HL-60 (cell line): ENCODE data around the gene EPPIN.
"Not testable (repeated sequence)": the region's sequence is repeated elsewhere in the genome, so short reads cannot be mapped to it uniquely, and the experiment has no call there.

Experiments
- DNase-seq, 2 experiments: peaks; one replicate each; pipeline ENCODE4 v3.0.0-alpha.2; 2010 to 2020; ENCODE audit warnings: low read depth in 1 of 2, low spot score in 1 of 2
- H3K27ac ChIP-seq: fragments of 250-450 bp; sonication (Bioruptor Pico); replicated peaks from 2 replicates; pipeline ENCODE4 v1.5.1; 2020; ENCODE audit warnings: mild to moderate bottlenecking, moderate library complexity
- H3K27me3 ChIP-seq: fragments of 250-450 bp; sonication (Bioruptor Pico); 2 replicates; pipeline ENCODE4 v1.5.1; 2021; ENCODE audit warnings: mild to moderate bottlenecking, moderate library complexity; ENCODE audit not compliant: insufficient read depth, poor library complexity, severe bottlenecking
- H3K4me3 ChIP-seq: replicated peaks from 2 replicates; pipeline ENCODE4 v1.5.1; 2011; ENCODE audit warnings: mild to moderate bottlenecking, control low read depth, low read length; ENCODE audit not compliant: insufficient read depth
- GABPA ChIP-seq: IDR thresholded peaks from 2 replicates; pipeline ENCODE4 v1.6.1; 2012; ENCODE audit warnings: low read depth
- POLR2AphosphoS5 ChIP-seq: IDR thresholded peaks from 2 replicates; pipeline ENCODE4 v1.6.1; 2012; ENCODE audit warnings: low read depth
- SPI1 ChIP-seq: IDR thresholded peaks from 2 replicates; pipeline ENCODE4 v1.6.1; 2012; ENCODE audit warnings: low read depth, mild to moderate bottlenecking, borderline replicate concordance
- TF ChIP-seq, protein P1 (sequence below): IDR thresholded peaks from one replicate; pipeline ENCODE4 v1.5.1; 2011; ENCODE audit warnings: low read length, control low read depth, inconsistent platforms; ENCODE audit not compliant: insufficient read depth
- TF ChIP-seq, protein P2 (sequence below): IDR thresholded peaks from 2 replicates; pipeline ENCODE4 v1.6.1; 2012; ENCODE audit warnings: low read depth; ENCODE audit not compliant: insufficient replicate concordance

The EPPIN gene

DNA sequence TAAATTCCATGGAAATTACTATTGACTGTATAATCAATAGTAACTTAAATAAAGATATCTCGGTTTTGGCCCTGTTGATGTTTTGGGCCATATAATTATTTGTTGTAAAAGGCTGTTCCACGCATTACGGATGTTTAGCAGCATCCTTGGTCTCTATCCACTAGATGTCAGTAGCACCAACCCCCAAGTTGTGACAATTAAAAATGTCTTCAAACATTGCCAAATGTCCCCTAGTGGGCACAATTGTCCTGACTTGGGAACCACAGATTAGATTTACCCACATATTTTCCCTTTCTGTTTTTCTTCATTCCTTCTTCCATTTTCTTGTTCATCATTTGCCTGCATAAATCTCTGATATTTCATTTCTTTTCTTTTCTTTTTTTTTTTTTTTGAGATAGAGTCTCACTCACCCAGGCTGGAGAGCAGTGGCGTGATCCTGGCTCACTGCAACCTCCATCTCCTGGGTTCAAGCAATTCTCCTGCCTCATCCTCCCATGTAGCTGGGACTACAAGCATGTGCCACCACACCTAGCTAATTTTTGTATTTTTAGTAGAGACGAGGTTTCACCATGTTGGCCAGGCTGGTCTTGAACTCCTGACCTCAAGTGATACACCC is 45.5 kb upstream of the EPPIN start:
- DNase-seq, result peak; percentile 23 to 63

GRCh38 chr20:45589725-45590124 is 42.5 kb upstream of the EPPIN start:
- no peak overlapping the region for H3K27ac ChIP-seq
- H3K27me3 ChIP-seq, result no peaks in the 10 kb centered on the region
- no peak for DNase-seq
- no peak overlapping the region for H3K4me3 ChIP-seq
- TF ChIP-seq SPI1, result no peak

More for the DNA sequence above, 45.5 kb upstream of the EPPIN start:
- Histone ChIP-seq H3K27ac (no peak overlapping the region), H3K27me3 (no peaks in the 10 kb centered on the region), H3K4me3 (no peak overlapping the region)
- TF ChIP-seq, protein P1, sequence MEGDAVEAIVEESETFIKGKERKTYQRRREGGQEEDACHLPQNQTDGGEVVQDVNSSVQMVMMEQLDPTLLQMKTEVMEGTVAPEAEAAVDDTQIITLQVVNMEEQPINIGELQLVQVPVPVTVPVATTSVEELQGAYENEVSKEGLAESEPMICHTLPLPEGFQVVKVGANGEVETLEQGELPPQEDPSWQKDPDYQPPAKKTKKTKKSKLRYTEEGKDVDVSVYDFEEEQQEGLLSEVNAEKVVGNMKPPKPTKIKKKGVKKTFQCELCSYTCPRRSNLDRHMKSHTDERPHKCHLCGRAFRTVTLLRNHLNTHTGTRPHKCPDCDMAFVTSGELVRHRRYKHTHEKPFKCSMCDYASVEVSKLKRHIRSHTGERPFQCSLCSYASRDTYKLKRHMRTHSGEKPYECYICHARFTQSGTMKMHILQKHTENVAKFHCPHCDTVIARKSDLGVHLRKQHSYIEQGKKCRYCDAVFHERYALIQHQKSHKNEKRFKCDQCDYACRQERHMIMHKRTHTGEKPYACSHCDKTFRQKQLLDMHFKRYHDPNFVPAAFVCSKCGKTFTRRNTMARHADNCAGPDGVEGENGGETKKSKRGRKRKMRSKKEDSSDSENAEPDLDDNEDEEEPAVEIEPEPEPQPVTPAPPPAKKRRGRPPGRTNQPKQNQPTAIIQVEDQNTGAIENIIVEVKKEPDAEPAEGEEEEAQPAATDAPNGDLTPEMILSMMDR, result peak; percentile 70
- TF ChIP-seq POLR2AphosphoS5, result no peak
- TF ChIP-seq, protein P2, sequence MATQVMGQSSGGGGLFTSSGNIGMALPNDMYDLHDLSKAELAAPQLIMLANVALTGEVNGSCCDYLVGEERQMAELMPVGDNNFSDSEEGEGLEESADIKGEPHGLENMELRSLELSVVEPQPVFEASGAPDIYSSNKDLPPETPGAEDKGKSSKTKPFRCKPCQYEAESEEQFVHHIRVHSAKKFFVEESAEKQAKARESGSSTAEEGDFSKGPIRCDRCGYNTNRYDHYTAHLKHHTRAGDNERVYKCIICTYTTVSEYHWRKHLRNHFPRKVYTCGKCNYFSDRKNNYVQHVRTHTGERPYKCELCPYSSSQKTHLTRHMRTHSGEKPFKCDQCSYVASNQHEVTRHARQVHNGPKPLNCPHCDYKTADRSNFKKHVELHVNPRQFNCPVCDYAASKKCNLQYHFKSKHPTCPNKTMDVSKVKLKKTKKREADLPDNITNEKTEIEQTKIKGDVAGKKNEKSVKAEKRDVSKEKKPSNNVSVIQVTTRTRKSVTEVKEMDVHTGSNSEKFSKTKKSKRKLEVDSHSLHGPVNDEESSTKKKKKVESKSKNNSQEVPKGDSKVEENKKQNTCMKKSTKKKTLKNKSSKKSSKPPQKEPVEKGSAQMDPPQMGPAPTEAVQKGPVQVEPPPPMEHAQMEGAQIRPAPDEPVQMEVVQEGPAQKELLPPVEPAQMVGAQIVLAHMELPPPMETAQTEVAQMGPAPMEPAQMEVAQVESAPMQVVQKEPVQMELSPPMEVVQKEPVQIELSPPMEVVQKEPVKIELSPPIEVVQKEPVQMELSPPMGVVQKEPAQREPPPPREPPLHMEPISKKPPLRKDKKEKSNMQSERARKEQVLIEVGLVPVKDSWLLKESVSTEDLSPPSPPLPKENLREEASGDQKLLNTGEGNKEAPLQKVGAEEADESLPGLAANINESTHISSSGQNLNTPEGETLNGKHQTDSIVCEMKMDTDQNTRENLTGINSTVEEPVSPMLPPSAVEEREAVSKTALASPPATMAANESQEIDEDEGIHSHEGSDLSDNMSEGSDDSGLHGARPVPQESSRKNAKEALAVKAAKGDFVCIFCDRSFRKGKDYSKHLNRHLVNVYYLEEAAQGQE, result no peak

DNA sequence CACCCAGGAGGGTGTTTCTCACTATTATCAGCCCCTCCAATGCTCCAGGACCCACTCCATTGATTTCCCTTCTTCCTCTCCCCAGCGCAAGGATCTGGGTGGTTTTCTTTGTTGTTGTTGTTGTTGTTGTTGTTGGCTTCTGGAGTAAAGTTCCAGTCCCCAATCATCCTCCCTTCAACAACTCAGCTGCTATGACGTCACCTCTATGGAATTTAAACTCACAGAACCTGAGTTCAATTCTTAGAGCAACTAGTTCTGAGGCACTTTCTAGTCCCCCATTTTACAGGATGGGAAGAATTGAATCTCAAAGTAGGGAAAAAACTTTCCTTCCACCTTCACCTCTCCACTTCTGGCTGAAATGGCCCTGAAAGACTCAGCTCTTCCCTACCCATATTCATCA is 41.6 kb upstream of the EPPIN start:
- H3K4me3 ChIP-seq, result no peak overlapping the region
- TF ChIP-seq POLR2AphosphoS5 (no peak), SPI1 (no peak), GABPA (no peak)
- TF ChIP-seq, protein P2, result no peak
- TF ChIP-seq, protein P1, result no peak
- DNase-seq, result no peak

GRCh38 chr20:45585986-45586385 is 38.8 kb upstream of the EPPIN start:
- DNase-seq, H3K27me3 ChIP-seq: not testable (repeated sequence)

More for the DNA sequence above, 41.6 kb upstream of the EPPIN start:
- H3K27ac ChIP-seq, result no peak overlapping the region
- no peaks in the 10 kb centered on the region for H3K27me3 ChIP-seq

GRCh38 chr20:45584294-45584693 is 37.1 kb upstream of the EPPIN start:
- not testable (repeated sequence) for DNase-seq, H3K27ac ChIP-seq, H3K4me3 ChIP-seq
- H3K27me3 ChIP-seq, result peaks cover 13% of the 10 kb centered on the region

More at GRCh38 chr20:45585986-45586385, 38.8 kb upstream of the EPPIN start:
- H3K4me3 ChIP-seq, H3K27ac ChIP-seq: not testable (repeated sequence)
